K562 (cell line): Measurements from ENCODE around the gene DNAJC15. TPM values are rescaled to one million over a fixed set of nuclear protein-coding genes. Genes with fewer than 3 reads are reported as not detected.

ENCODE experiments used
- ATAC-seq: fragments of 200-7000 bp; cut with Tn5 transposase; 3 replicates; pipeline ENCODE4 v1.9.1; 2020; ENCODE audit warnings: moderate library complexity
- BruUV-seq: library from RNA; stranded (reverse); fragments of 400-500 nt; replicated peaks from 2 replicates; lab custom pipeline; 2021; lab: Mats Ljungman, UMichigan
- CTCF ChIA-PET: fragments of 300-600 bp; formaldehyde crosslinking; extraction: SDS; loops from one replicate; lab custom pipeline; 2021; ENCODE audit warnings: low intra/inter-chr PET ratio; lab: Yijun Ruan, JAX
- POLR2A ChIA-PET: fragments of 300-600, 350-650 bp; sonication (Branson Sonifier 250); formaldehyde crosslinking; extraction: SDS; loops from one replicate; lab custom pipeline; 2021; ENCODE audit warnings: antibody characterized with exemption, inconsistent platforms; lab: Yijun Ruan, JAX
- DNase-seq, 4 experiments: peaks; one replicate each; pipeline versions ENCODE4 v3.0.0 to v3.0.0-alpha.2; 2011 to 2018; ENCODE audit warnings: low spot score in 3 of 4, mixed read lengths in 3 of 4; ENCODE audit errors: extremely low read depth in 1 of 4
- FAIRE-seq: peaks from 2 replicates; lab custom pipeline; 2011; peaks lifted over from hg19 to GRCh38; lab: Jason Lieb, UNC
- H2AFZ ChIP-seq: 2 replicates; pipeline ENCODE4 v1.6.0; 2011; ENCODE audit warnings: low read depth, low read length, control low read depth, inconsistent platforms
- H3K27ac ChIP-seq: fragments of 200-600 bp; 3 replicates; pipeline ENCODE4 v1.8.0; 2011; ENCODE audit warnings: low read depth, mild to moderate bottlenecking, control low read depth, inconsistent platforms, low read length, moderate library complexity, mixed read lengths; ENCODE audit errors: extremely low read depth
- H3K27me3 ChIP-seq, 2 experiments: fragments of 300-600 bp in 1 of 2; 2 replicates in 1 of 2; 3 replicates in 1 of 2; pipeline versions ENCODE4 v1.6.0 to v1.8.0; 2011; ENCODE audit warnings: inconsistent platforms in 2 of 2, low read length in 2 of 2, mild to moderate bottlenecking in 1 of 2, mixed read lengths in 1 of 2, moderate library complexity in 1 of 2; ENCODE audit not compliant: control insufficient read depth in 2 of 2, insufficient read depth in 2 of 2
- H3K36me3 ChIP-seq: fragments of 300-600 bp; 3 replicates; pipeline ENCODE4 v1.8.0; 2011; ENCODE audit warnings: mild to moderate bottlenecking, low read length, inconsistent platforms; ENCODE audit not compliant: control insufficient read depth, insufficient read depth
- H3K4me1 ChIP-seq, 2 experiments: fragments of 200-600 bp in 1 of 2; replicated peaks in 1 of 2; 2 replicates in 1 of 2; 3 replicates in 1 of 2; pipeline versions ENCODE4 v1.5.1 to v1.8.0; 2011; ENCODE audit warnings: inconsistent platforms in 2 of 2, low read length in 2 of 2, mild to moderate bottlenecking in 1 of 2, mixed read lengths in 1 of 2, moderate library complexity in 1 of 2; ENCODE audit not compliant: control insufficient read depth in 2 of 2, insufficient read depth in 2 of 2
- H3K4me2 ChIP-seq: 2 replicates; pipeline ENCODE4 v1.6.1; 2011; ENCODE audit warnings: low read length, control low read depth, inconsistent platforms, mixed read lengths; ENCODE audit not compliant: insufficient read depth
- H3K4me3 ChIP-seq: fragments of 200-600 bp; sonication (generic), shearing (Covaris generic); 2 replicates; pipeline ENCODE4 v1.5.1; 2016; ENCODE audit warnings: control low read depth, inconsistent platforms
- H3K79me2 ChIP-seq: fragments of 200-600 bp; 3 replicates; pipeline ENCODE4 v1.8.0; 2011; ENCODE audit warnings: low read length, inconsistent platforms; ENCODE audit not compliant: control insufficient read depth, insufficient read depth
- H3K9ac ChIP-seq, 2 experiments: 2 replicates each; pipeline versions ENCODE4 v1.6.0 to v1.6.1; 2011; ENCODE audit warnings: low read depth in 2 of 2, low read length in 2 of 2, control low read depth in 1 of 2, inconsistent platforms in 1 of 2, mild to moderate bottlenecking in 1 of 2, mixed read lengths in 1 of 2; ENCODE audit not compliant: insufficient read depth in 1 of 2
- H3K9me1 ChIP-seq: one replicate; pipeline ENCODE4 v1.6.0; 2011; ENCODE audit warnings: inconsistent platforms, mild to moderate bottlenecking, low read length, moderate library complexity; ENCODE audit not compliant: control insufficient read depth, insufficient read depth
- H3K9me3 ChIP-seq: replicated peaks from 2 replicates; pipeline ENCODE4 v1.5.1; 2011; ENCODE audit warnings: low read depth, low read length, inconsistent platforms; ENCODE audit not compliant: control insufficient read depth, insufficient read depth
- H4K20me1 ChIP-seq: replicated peaks from 2 replicates; pipeline ENCODE4 v1.6.1; 2011; ENCODE audit warnings: low read length, inconsistent platforms, mixed read lengths; ENCODE audit not compliant: control insufficient read depth, insufficient read depth
- FOXP1 ChIP-seq: sonication (generic); formaldehyde crosslinking; IDR thresholded peaks from 2 replicates; pipeline ENCODE4 v1.8.0; 2022; ENCODE audit warnings: mild to moderate bottlenecking, missing genetic modification reagents
- ILK ChIP-seq: fragments of 450-650 bp; IDR thresholded peaks from 2 replicates; pipeline ENCODE4 v1.6.1; 2016; ENCODE audit warnings: missing genetic modification characterization, low read depth, mild to moderate bottlenecking, missing compliant biosample characterization, moderate library complexity, borderline replicate concordance
- SRSF1 ChIP-seq: fragments of 200-400 bp; formaldehyde crosslinking; IDR thresholded peaks from 2 replicates; pipeline ENCODE4 v1.6.1; 2017; ENCODE audit warnings: mild to moderate bottlenecking, low read depth, low read length, moderate library complexity
- TEAD1 ChIP-seq, 2 experiments: fragments of 450-650 bp in 1 of 2; sonication (generic) in 1 of 2; formaldehyde crosslinking; IDR thresholded peaks; 2 replicates each; pipeline versions ENCODE4 v1.4.0 to v1.8.0; 2020 to 2022; ENCODE audit warnings: mild to moderate bottlenecking in 2 of 2, missing genetic modification reagents in 1 of 2
- WGBS: fragments of 100-300 bp; shearing (Covaris generic); methylation state at CpG from one replicate; pipeline ENCODE4 v1.1.6; 2016; ENCODE audit warnings: low coverage, mixed read lengths; ENCODE audit not compliant: insufficient coverage; ENCODE audit errors: missing lambda C conversion rate; 5-methylcytosine and 5-hydroxymethylcytosine counted together
- in situ Hi-C: fragments of 300-500 bp; cut with MboI; formaldehyde crosslinking; loops from 4 replicates; pipeline ENCODE4 v1.15.0; 2018; ENCODE audit warnings: inconsistent platforms, mixed read lengths
- intact Hi-C: fragments of 100-400 bp; cut with micrococcal nuclease; formaldehyde crosslinking; loops from 2 replicates; pipeline ENCODE4 v1.14.2; 2022
- polyA plus RNA-seq, 8 experiments: library from polyadenylated mRNA; depleted of rRNA in 4 of 8; stranded (reverse) in 5 of 8; unstranded in 3 of 8; fragments of >200 nt; fragmentation: Nextera tagmentation in 2 of 8; fragmentation: Illumina TruSeq in 1 of 8; extraction: Ambion mirVana in 2 of 8; extraction: Trizol in 1 of 8; gene quantifications; 2 replicates each; pipeline versions ENCODE4 v1.2.1 to v1.2.3, GENCODE V29; 2011 to 2014; ENCODE audit warnings: inconsistent platforms in 1 of 8, missing spikeins in 1 of 8
- total RNA-seq, 7 experiments: library from RNA; depleted of rRNA in 6 of 7; stranded (reverse); fragments of >200 nt in 6 of 7; fragmentation: Illumina TruSeq in 2 of 7; extraction: Trizol in 2 of 7; gene quantifications; 2 replicates each; pipeline versions ENCODE4 v1.2.1 to v1.2.3, GENCODE V29; 2011 to 2021; ENCODE audit warnings: low replicate concordance in 1 of 7
- TF ChIP-seq, protein P1 (sequence below): sonication (generic); formaldehyde crosslinking; IDR thresholded peaks from 2 replicates; pipeline ENCODE4 v1.8.0; 2023; ENCODE audit warnings: mild to moderate bottlenecking, missing genetic modification reagents
- TF ChIP-seq, protein P2 (sequence below): fragments of 450-650 bp; formaldehyde crosslinking; IDR thresholded peaks from 2 replicates; pipeline ENCODE4 v1.4.0; 2022; ENCODE audit warnings: mild to moderate bottlenecking, moderate library complexity
- TF ChIP-seq, protein P3 (sequence below): fragments of 450-650 bp; IDR thresholded peaks from 2 replicates; pipeline ENCODE4 v1.7.0; 2016; ENCODE audit warnings: borderline replicate concordance
- TF ChIP-seq, protein P4 (sequence below), 3 experiments: fragments of 200-800 bp in 1 of 3; sonication (Bioruptor generic) in 1 of 3; sonication (generic) in 1 of 3; formaldehyde crosslinking in 1 of 3; IDR thresholded peaks; 2 replicates each; pipeline versions ENCODE4 v1.6.1 to v1.8.0; 2016 to 2022; ENCODE audit warnings: mild to moderate bottlenecking in 2 of 3, missing compliant biosample characterization in 2 of 3, missing genetic modification characterization in 2 of 3, missing genetic modification reagents in 1 of 3
- TF ChIP-seq, protein P5 (sequence below): sonication (generic); formaldehyde crosslinking; IDR thresholded peaks from 2 replicates; pipeline ENCODE4 v1.8.0; 2022; ENCODE audit warnings: missing genetic modification reagents, mild to moderate bottlenecking, borderline replicate concordance

DNAJC15 gene
- total and polyA plus RNA-seq, 9 of the 15 experiments (the other 6 are each of a cell fraction or from before 2014, with no cell fraction given), result 0.47 to 3.8 (median 1.0) TPM

DNA sequence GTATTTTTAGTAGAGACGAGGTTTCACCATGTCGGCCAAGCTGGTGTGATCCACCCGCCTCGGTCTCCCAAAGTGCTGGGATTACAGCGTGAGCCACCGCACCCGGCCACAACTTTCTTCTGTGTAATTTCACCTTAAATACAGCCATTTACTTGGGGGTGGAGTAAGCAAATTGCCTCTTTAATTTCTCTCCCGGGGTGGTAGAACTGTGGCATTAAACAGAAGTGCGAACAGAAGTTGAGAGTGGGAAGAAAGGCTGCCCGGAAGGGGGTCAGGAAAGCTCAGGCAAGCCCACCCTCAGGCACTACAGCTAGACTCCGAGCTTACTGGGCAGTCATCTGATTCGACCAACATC, 475 bp upstream of the DNAJC15 start (continued):
- TF ChIP-seq, protein P1, sequence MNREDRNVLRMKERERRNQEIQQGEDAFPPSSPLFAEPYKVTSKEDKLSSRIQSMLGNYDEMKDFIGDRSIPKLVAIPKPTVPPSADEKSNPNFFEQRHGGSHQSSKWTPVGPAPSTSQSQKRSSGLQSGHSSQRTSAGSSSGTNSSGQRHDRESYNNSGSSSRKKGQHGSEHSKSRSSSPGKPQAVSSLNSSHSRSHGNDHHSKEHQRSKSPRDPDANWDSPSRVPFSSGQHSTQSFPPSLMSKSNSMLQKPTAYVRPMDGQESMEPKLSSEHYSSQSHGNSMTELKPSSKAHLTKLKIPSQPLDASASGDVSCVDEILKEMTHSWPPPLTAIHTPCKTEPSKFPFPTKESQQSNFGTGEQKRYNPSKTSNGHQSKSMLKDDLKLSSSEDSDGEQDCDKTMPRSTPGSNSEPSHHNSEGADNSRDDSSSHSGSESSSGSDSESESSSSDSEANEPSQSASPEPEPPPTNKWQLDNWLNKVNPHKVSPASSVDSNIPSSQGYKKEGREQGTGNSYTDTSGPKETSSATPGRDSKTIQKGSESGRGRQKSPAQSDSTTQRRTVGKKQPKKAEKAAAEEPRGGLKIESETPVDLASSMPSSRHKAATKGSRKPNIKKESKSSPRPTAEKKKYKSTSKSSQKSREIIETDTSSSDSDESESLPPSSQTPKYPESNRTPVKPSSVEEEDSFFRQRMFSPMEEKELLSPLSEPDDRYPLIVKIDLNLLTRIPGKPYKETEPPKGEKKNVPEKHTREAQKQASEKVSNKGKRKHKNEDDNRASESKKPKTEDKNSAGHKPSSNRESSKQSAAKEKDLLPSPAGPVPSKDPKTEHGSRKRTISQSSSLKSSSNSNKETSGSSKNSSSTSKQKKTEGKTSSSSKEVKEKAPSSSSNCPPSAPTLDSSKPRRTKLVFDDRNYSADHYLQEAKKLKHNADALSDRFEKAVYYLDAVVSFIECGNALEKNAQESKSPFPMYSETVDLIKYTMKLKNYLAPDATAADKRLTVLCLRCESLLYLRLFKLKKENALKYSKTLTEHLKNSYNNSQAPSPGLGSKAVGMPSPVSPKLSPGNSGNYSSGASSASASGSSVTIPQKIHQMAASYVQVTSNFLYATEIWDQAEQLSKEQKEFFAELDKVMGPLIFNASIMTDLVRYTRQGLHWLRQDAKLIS (CRISPR knock-in tag), result no peak

DNA sequence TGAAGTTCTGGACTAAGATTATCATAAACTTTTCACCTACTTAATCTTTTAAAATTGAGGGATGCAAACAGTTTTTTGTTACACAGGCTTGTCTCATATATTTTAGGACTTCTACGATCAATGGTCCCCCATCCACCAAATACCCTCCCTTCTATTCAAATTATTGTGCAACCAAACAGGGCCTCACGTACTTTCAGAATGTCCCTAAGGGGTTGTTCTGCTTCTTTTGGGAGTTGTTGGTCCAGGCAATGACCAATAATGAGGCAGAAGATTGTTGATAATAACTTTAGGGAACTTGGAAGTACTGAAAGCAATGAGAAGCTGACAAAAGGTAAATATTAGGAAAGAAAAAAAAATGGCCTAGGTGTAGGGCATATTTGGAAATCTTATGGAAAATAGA, 2.9 kb downstream of the DNAJC15 start:
- in situ Hi-C loops (no loop called here), intact Hi-C loops (no loop called here)
- ATAC-seq (no peak), DNase-seq (no peak), FAIRE-seq (no peak)
- POLR2A ChIA-PET, result interaction anchor here (0.6 kb wide), 1 partner anchor 23 kb away, joined by 4 read pairs; no protein-coding TSS in a partner anchor
- no peak overlapping the region for H3K9ac ChIP-seq
- H2AFZ ChIP-seq, result no peak overlapping the region
- no peak overlapping the region for H3K4me2 ChIP-seq
- CTCF ChIA-PET, result no interaction called here
- peaks cover 0 to 5% of the 10 kb centered on the region in 2 experiments; a peak in 2 of 5 replicates for H3K4me1 ChIP-seq
- no peaks in the 10 kb centered on the region for H3K36me3 ChIP-seq
- H4K20me1 ChIP-seq, result no peaks in the 10 kb centered on the region
- BruUV-seq, result no TSS peak
- no peak overlapping the region for H3K4me3 ChIP-seq
- H3K79me2 ChIP-seq, result no peaks in the 10 kb centered on the region
- peaks cover 0 to 7% of the 10 kb centered on the region in 2 experiments; a peak in 2 of 5 replicates for H3K27me3 ChIP-seq
- no peaks in the 10 kb centered on the region for H3K9me3 ChIP-seq
- no peaks in the 10 kb centered on the region for H3K9me1 ChIP-seq
- no peak overlapping the region for H3K27ac ChIP-seq
- 14% methylated on average over 2 of the region's 2 CpGs for WGBS
- TF ChIP-seq, protein P2, sequence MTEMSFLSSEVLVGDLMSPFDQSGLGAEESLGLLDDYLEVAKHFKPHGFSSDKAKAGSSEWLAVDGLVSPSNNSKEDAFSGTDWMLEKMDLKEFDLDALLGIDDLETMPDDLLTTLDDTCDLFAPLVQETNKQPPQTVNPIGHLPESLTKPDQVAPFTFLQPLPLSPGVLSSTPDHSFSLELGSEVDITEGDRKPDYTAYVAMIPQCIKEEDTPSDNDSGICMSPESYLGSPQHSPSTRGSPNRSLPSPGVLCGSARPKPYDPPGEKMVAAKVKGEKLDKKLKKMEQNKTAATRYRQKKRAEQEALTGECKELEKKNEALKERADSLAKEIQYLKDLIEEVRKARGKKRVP (CRISPR knock-in tag), result no peak
- TF ChIP-seq, protein P3, sequence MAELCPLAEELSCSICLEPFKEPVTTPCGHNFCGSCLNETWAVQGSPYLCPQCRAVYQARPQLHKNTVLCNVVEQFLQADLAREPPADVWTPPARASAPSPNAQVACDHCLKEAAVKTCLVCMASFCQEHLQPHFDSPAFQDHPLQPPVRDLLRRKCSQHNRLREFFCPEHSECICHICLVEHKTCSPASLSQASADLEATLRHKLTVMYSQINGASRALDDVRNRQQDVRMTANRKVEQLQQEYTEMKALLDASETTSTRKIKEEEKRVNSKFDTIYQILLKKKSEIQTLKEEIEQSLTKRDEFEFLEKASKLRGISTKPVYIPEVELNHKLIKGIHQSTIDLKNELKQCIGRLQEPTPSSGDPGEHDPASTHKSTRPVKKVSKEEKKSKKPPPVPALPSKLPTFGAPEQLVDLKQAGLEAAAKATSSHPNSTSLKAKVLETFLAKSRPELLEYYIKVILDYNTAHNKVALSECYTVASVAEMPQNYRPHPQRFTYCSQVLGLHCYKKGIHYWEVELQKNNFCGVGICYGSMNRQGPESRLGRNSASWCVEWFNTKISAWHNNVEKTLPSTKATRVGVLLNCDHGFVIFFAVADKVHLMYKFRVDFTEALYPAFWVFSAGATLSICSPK, result no peak
- TF ChIP-seq, protein P4, sequence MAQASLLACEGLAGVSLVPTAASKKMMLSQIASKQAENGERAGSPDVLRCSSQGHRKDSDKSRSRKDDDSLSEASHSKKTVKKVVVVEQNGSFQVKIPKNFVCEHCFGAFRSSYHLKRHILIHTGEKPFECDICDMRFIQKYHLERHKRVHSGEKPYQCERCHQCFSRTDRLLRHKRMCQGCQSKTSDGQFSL (CRISPR knock-in tag; IDR thresholded peaks at IDR 0.05), result no peak
- TF ChIP-seq, protein P4 (tag; IDR thresholded peaks at IDR 0.05), result no peak
- TF ChIP-seq FOXP1 (CRISPR knock-in tag) (no peak), TEAD1 (CRISPR knock-in tag; IDR thresholded peaks at IDR 0.05) (no peak), SRSF1 (no peak), ILK (tag) (no peak)
- TF ChIP-seq, protein P5, sequence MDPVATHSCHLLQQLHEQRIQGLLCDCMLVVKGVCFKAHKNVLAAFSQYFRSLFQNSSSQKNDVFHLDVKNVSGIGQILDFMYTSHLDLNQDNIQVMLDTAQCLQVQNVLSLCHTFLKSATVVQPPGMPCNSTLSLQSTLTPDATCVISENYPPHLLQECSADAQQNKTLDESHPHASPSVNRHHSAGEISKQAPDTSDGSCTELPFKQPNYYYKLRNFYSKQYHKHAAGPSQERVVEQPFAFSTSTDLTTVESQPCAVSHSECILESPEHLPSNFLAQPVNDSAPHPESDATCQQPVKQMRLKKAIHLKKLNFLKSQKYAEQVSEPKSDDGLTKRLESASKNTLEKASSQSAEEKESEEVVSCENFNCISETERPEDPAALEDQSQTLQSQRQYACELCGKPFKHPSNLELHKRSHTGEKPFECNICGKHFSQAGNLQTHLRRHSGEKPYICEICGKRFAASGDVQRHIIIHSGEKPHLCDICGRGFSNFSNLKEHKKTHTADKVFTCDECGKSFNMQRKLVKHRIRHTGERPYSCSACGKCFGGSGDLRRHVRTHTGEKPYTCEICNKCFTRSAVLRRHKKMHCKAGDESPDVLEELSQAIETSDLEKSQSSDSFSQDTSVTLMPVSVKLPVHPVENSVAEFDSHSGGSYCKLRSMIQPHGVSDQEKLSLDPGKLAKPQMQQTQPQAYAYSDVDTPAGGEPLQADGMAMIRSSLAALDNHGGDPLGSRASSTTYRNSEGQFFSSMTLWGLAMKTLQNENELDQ (CRISPR knock-in tag), result no peak
